ENCODE measurements around the gene TRIM71. TPM values are rescaled to one million over a fixed set of nuclear protein-coding genes. Genes with fewer than 3 reads are reported as not detected.

The TRIM71 gene
- total RNA-seq, 4 donors from 2014 or later = 0.16 TPM; not detected in 3

DNA sequence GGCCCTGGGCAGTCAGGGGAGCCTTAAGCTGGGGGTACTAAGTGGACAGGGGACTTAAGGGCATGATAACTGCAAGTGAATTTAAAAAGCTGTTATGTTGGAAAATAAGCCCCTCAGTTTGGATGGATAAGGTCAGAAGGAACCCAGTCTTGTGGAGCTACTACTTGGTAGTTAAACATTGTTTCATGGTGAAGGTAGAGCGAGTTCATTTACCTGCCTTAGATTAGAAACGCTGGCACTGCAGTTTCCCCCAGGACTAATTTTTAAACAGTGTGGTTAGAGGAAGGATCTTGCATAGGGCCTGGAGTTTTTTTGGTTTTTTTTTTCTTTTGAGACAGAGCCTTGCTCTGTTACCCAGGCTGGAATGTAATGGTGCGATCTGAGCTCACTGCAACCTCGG, 31.2 kb downstream of the TRIM71 start:
- TF ChIP-seq, protein P1, sequence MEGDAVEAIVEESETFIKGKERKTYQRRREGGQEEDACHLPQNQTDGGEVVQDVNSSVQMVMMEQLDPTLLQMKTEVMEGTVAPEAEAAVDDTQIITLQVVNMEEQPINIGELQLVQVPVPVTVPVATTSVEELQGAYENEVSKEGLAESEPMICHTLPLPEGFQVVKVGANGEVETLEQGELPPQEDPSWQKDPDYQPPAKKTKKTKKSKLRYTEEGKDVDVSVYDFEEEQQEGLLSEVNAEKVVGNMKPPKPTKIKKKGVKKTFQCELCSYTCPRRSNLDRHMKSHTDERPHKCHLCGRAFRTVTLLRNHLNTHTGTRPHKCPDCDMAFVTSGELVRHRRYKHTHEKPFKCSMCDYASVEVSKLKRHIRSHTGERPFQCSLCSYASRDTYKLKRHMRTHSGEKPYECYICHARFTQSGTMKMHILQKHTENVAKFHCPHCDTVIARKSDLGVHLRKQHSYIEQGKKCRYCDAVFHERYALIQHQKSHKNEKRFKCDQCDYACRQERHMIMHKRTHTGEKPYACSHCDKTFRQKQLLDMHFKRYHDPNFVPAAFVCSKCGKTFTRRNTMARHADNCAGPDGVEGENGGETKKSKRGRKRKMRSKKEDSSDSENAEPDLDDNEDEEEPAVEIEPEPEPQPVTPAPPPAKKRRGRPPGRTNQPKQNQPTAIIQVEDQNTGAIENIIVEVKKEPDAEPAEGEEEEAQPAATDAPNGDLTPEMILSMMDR (IDR thresholded peaks at IDR 0.05; ENCODE audit: low read depth) = no peak

DNA sequence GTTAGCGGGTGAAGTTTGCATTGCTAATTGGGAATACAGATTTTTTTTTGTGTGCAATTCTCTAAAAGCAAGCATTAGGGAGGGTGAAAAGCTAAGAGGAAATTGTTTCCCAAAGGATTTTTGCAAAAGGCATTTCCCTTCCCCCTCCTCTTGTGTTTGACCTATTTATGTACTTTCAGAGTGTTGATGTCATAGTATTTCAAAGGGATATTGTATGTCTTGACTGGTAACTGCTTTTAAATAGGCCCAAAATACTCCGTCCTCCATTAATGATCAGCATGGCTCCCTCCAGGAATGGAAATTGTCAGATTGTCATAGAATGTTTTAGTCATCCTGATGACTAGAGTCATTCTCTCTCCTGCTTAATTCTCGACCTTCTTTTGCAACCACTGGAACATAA, 32.4 kb downstream of the TRIM71 start:
- TF ChIP-seq, protein P1 (IDR thresholded peaks at IDR 0.05; ENCODE audit: low read depth) = no peak

DNA sequence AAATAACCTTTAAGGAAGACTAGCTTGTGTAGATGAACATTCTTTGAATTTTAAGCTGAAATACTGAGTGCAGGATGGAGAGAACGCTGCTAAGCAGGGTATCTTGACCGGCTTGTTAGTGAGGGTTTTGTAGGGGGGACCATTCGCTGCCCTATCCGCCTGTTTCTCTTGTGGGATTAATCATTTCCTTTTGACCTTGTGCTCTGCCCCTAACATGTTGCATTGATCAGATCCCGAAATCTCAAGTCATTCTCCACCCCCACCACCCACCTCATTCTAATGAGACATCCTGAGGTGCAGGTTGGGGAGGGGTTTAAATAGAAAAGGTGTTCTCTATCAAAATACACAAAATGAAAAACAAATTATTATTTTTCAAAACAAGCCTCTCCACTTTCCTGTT, 32.8 kb downstream of the TRIM71 start:
- TF ChIP-seq, protein P1 (IDR thresholded peaks at IDR 0.05; ENCODE audit: low read depth) = no peak

DNA sequence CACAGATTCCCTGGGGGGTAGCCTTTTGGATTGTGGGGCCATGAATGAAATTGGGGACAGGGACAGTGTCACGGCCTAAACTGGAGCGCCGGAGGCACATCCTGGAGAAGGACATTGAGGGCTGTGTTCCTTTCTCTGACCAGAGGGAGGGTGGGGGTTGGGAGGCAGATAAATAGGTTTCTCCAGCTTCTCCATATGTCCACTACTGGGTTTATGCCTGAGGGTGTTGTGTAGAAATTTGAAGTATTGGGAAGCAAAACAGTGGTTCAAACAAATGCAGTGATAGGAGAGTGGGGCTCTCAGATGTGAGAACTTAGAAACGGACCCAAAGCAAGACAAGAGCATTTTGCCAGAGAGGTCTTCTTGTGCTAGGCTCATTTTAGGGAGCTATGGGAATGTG, 34.3 kb downstream of the TRIM71 start:
- TF ChIP-seq, protein P1 (IDR thresholded peaks at IDR 0.05; ENCODE audit: low read depth) = no peak

DNA sequence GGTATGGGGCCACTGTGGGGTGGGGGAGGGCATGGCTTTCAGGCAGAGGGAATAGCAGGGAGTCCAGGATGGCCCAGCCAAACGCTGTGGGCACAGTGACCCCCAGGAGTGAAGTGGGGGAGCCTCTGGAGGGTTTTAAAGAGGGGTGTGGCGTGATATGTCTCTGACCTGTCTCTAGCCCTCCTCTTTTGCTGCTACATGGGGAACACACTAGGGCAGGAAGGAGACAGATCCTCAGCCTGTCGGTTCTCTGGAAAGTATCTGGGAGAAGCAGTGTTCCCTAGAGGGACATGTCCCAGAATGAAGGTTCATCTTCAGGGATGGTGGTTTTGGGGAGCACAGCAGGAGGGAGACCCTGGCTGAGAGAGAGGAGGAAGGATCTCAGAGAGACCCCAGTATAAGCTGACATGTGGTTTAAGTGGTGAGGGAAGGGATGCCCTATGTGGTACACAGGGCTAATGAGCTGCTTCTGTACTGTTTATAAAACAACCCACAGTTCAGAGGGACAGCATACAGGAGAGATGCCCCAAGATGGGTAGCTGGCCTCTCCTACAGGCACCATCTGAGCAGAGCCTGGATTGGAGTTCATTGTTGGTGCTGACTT, 37.7 kb downstream of the TRIM71 start:
- TF ChIP-seq, protein P1 (IDR thresholded peaks at IDR 0.05; ENCODE audit: low read depth) = no peak

- TF ChIP-seq, protein P1 (IDR thresholded peaks at IDR 0.05; ENCODE audit: low read depth) = no peak
Measured at GRCh38 chr3:32856355-32856889, 38.6 kb downstream of the TRIM71 start.

DNA sequence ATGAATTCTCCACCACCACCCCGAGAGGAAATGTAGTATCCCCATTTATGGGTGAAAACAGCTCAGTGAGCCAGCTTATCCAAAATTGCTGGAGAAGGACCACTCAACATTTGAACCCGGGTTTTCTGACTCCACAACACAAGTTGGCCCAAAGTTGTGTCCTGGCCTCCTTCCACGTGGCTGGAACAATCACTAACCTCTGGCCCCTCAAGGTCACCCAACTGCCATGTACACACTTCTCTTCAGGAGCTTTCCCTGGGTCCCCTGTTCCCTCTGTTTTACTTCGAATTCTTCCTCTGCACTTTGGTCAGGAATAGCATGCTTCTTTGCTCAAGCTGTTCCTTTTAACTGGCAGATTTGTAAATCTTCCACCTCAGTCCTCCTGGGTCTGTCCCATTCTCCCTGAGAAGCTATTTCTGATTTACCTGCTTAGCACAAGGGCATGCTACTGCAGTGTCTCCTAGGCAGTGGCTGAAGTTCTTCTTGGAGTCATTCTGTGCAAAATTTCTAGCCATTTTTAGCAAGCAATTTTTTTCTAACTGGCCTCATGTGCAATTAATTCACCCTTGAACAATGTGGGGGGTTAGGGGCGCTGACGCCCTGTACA, 39.2 kb downstream of the TRIM71 start:
- TF ChIP-seq, protein P1 (IDR thresholded peaks at IDR 0.05; ENCODE audit: low read depth) = no peak

Measured in subcutaneous adipose tissue (tissue), 4 donors.